HepG2 (cell line): ENCODE results near the gene CDK3. TPM values are rescaled to one million over a fixed set of nuclear protein-coding genes. Genes with fewer than 3 reads are reported as not detected.
A peak's percentile ranks its signal among the peaks of the same experiment; 100 is the strongest.
"Not testable (repeated sequence)": the region's sequence is repeated elsewhere in the genome, so short reads cannot be mapped to it uniquely, and the experiment has no call there.

Experiments
- ATAC-seq: fragments of 200-7000 bp; cut with Tn5 transposase; 3 replicates; pipeline ENCODE4 v1.9.1; 2020; ENCODE audit warnings: mild to moderate bottlenecking, moderate library complexity
- BruUV-seq: library from RNA; stranded (reverse); fragments of 400-500 nt; replicated peaks from 2 replicates; lab custom pipeline; 2021; lab: Mats Ljungman, UMichigan
- CTCF ChIA-PET: fragments of 300-600 bp; formaldehyde crosslinking; extraction: SDS; loops from one replicate; lab custom pipeline; 2021; ENCODE audit warnings: low total read pairs, inconsistent platforms, low intra/inter-chr PET ratio; lab: Yijun Ruan, JAX
- POLR2A ChIA-PET: fragments of 350-600 bp; sonication (Branson Sonifier 250); formaldehyde crosslinking; loops from one replicate; lab custom pipeline; 2020; ENCODE audit warnings: antibody characterized with exemption, inconsistent platforms; lab: Yijun Ruan, JAX
- DNase-seq: peaks from one replicate; pipeline ENCODE4 v3.0.0-alpha.2; 2015; ENCODE audit warnings: low spot score
- FAIRE-seq: peaks from 3 replicates; lab custom pipeline; 2011; peaks lifted over from hg19 to GRCh38; lab: Jason Lieb, UNC
- H2AFZ ChIP-seq: one replicate; pipeline ENCODE4 v1.6.1; 2011; ENCODE audit warnings: low read length, inconsistent platforms
- H3K27ac ChIP-seq: fragments of 300-600 bp; 3 replicates; pipeline ENCODE4 v1.8.0; 2011; ENCODE audit warnings: mixed run types, mild to moderate bottlenecking, mixed read lengths, low read length, inconsistent platforms; ENCODE audit not compliant: insufficient read depth; ENCODE audit errors: extremely low read length
- H3K27me3 ChIP-seq, 2 experiments: fragments of 200-600 bp in 1 of 2; 2 replicates in 1 of 2; 3 replicates in 1 of 2; pipeline versions ENCODE4 v1.6.0 to v1.8.0; 2011; ENCODE audit warnings: low read length in 2 of 2, mild to moderate bottlenecking in 2 of 2, moderate library complexity in 2 of 2, inconsistent platforms in 1 of 2; ENCODE audit not compliant: insufficient read depth in 2 of 2, control insufficient read depth in 1 of 2
- H3K36me3 ChIP-seq, 2 experiments: fragments of 200-600 bp in 1 of 2; replicated peaks in 1 of 2; 2 replicates in 1 of 2; 3 replicates in 1 of 2; pipeline versions ENCODE4 v1.5.1 to v1.8.0; 2011; ENCODE audit warnings: low read length in 2 of 2, inconsistent platforms in 1 of 2; ENCODE audit not compliant: insufficient read depth in 2 of 2, control insufficient read depth in 1 of 2
- H3K4me1 ChIP-seq: 2 replicates; pipeline ENCODE4 v1.5.1; 2012; ENCODE audit warnings: low read length, inconsistent platforms; ENCODE audit not compliant: insufficient read depth
- H3K4me2 ChIP-seq: 2 replicates; pipeline ENCODE4 v1.6.0; 2011; ENCODE audit warnings: low read depth, low read length, inconsistent platforms
- H3K4me3 ChIP-seq, 3 experiments: fragments of 200-600 bp in 1 of 3; sonication (generic), shearing (Covaris generic) in 1 of 3; replicated peaks in 1 of 3; 2 replicates each; pipeline ENCODE4 v1.5.1; 2011 to 2016; ENCODE audit warnings: low read length in 3 of 3, inconsistent platforms in 2 of 3, low read depth in 2 of 3, mild to moderate bottlenecking in 2 of 3, control low read depth in 1 of 3, mixed read lengths in 1 of 3; ENCODE audit not compliant: insufficient read depth in 1 of 3
- H3K79me2 ChIP-seq: one replicate; pipeline ENCODE4 v1.6.1; 2011; ENCODE audit warnings: low read length, inconsistent platforms; ENCODE audit not compliant: insufficient read depth
- H3K9ac ChIP-seq: 2 replicates; pipeline ENCODE4 v1.6.0; 2011; ENCODE audit warnings: mild to moderate bottlenecking, low read depth, low read length, inconsistent platforms; ENCODE audit not compliant: insufficient read depth
- H3K9me3 ChIP-seq: 2 replicates; pipeline ENCODE4 v1.5.1; 2012; ENCODE audit warnings: mild to moderate bottlenecking, low read length
- H4K20me1 ChIP-seq: 2 replicates; pipeline ENCODE4 v1.6.0; 2011; ENCODE audit warnings: inconsistent platforms, mild to moderate bottlenecking, low read length, moderate library complexity; ENCODE audit not compliant: insufficient read depth
- LCORL ChIP-seq, 2 experiments: fragments of 450-650 bp in 1 of 2; sonication (generic) in 1 of 2; formaldehyde crosslinking in 1 of 2; IDR thresholded peaks; 2 replicates each; pipeline versions ENCODE4 v1.5.0 to v1.6.1; 2017 to 2020; ENCODE audit warnings: antibody characterized with exemption in 1 of 2, missing genetic modification reagents in 1 of 2
- ZNF121 ChIP-seq: sonication (generic); formaldehyde crosslinking; IDR thresholded peaks from 2 replicates; pipeline ENCODE4 v1.5.0; 2020; ENCODE audit warnings: mild to moderate bottlenecking, missing genetic modification reagents
- WGBS: methylation state at CpG from one replicate; pipeline ENCODE4 v1.1.6; 2017; ENCODE audit warnings: low lambda C conversion rate; 5-methylcytosine and 5-hydroxymethylcytosine counted together
- in situ Hi-C: cut with HindIII; loops from 2 replicates; pipeline ENCODE4 v1.10.0; 2017; ENCODE audit warnings: low pct_unique_long_range_greater_than_20kb; ENCODE audit not compliant: extremely low pct_ligation_motif_present
- intact Hi-C: fragments of 100-400 bp; cut with micrococcal nuclease; formaldehyde crosslinking; loops from one replicate; pipeline ENCODE4 v1.10.0; 2022; ENCODE audit not compliant: unreplicated experiment
- polyA plus RNA-seq, 8 experiments: library from polyadenylated mRNA; depleted of rRNA in 3 of 8; stranded (reverse) in 7 of 8; unstranded in 1 of 8; fragments of >200 nt; fragmentation: Illumina TruSeq in 4 of 8; extraction: Trizol in 4 of 8; gene quantifications; 2 replicates each; pipeline versions ENCODE4 v1.2.1 to v1.2.3, GENCODE V29; 2011 to 2016; ENCODE audit warnings: low read depth in 4 of 8, missing spikeins in 1 of 8, mixed read lengths in 1 of 8; ENCODE audit not compliant: insufficient read depth in 1 of 8
- total RNA-seq, 5 experiments: library from RNA; depleted of rRNA; stranded (reverse); fragments of >200 nt; fragmentation: Illumina TruSeq; extraction: Trizol; gene quantifications; 2 replicates each; pipeline ENCODE4 v1.2.3, GENCODE V29; 2016; ENCODE audit warnings: low read depth in 1 of 5
- TF ChIP-seq, protein P1 (sequence below): sonication (generic); formaldehyde crosslinking; IDR thresholded peaks from 2 replicates; pipeline ENCODE4 v1.5.0; 2020; ENCODE audit warnings: mild to moderate bottlenecking, missing genetic modification reagents

Gene CDK3
- total and polyA plus RNA-seq, 2 of the 13 experiments (the other 11 are each of a cell fraction or from before 2014, with no cell fraction given) = 5.8 to 11.4 TPM

- H3K4me3 ChIP-seq, H3K4me2 ChIP-seq, H3K27me3 ChIP-seq, FAIRE-seq, H4K20me1 ChIP-seq, H3K79me2 ChIP-seq, in situ Hi-C loops, H3K9me3 ChIP-seq, ATAC-seq, POLR2A ChIA-PET, CTCF ChIA-PET, H3K27ac ChIP-seq, intact Hi-C loops, DNase-seq, H3K4me1 ChIP-seq, H3K9ac ChIP-seq, H2AFZ ChIP-seq, BruUV-seq: not testable (repeated sequence)
- H3K36me3 ChIP-seq = peaks cover 58 to 94% of the 10 kb centered on the region in 2 experiments
- 96% methylated on average over 3 of the region's 3 CpGs for WGBS
- TF ChIP-seq, protein P1, sequence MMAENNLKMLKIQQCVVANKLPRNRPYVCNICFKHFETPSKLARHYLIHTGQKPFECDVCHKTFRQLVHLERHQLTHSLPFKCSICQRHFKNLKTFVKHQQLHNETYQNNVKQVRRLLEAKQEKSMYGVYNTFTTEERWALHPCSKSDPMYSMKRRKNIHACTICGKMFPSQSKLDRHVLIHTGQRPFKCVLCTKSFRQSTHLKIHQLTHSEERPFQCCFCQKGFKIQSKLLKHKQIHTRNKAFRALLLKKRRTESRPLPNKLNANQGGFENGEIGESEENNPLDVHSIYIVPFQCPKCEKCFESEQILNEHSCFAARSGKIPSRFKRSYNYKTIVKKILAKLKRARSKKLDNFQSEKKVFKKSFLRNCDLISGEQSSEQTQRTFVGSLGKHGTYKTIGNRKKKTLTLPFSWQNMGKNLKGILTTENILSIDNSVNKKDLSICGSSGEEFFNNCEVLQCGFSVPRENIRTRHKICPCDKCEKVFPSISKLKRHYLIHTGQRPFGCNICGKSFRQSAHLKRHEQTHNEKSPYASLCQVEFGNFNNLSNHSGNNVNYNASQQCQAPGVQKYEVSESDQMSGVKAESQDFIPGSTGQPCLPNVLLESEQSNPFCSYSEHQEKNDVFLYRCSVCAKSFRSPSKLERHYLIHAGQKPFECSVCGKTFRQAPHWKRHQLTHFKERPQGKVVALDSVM (CRISPR knock-in tag) = 0 out of 2 replicates have a peak, but pooled peaks have one; percentile 41
- TF ChIP-seq ZNF121 = 0 out of 2 replicates have a peak, but pooled peaks have one; percentile 35
These were observed 42.2 kb downstream of the CDK3 start for GRCh38 chr17:76042868-76043267.

- CTCF ChIA-PET; H3K9me3 ChIP-seq; intact Hi-C loops; BruUV-seq; H3K4me3 ChIP-seq; ATAC-seq; H3K4me1 ChIP-seq; in situ Hi-C loops; DNase-seq; H3K4me2 ChIP-seq; H3K27me3 ChIP-seq; H2AFZ ChIP-seq; H3K9ac ChIP-seq; H3K79me2 ChIP-seq; FAIRE-seq; POLR2A ChIA-PET; H4K20me1 ChIP-seq; H3K27ac ChIP-seq; TF ChIP-seq LCORL (CRISPR knock-in tag; IDR thresholded peaks at IDR 0.05): not testable (repeated sequence)
- peak; percentile 84 for TF ChIP-seq LCORL (IDR thresholded peaks at IDR 0.05)
- H3K36me3 ChIP-seq = peaks cover 65 to 94% of the 10 kb centered on the region in 2 experiments
- 97% methylated on average over 11 of the region's 11 CpGs for WGBS
These were observed 43.9 kb downstream of the CDK3 start for GRCh38 chr17:76044475-76045007.
